Tibial nerve (tissue), 4 donors: ENCODE data around the gene MSI2. TPM values are rescaled to one million over a fixed set of nuclear protein-coding genes. Genes with fewer than 3 reads are reported as not detected.

ENCODE experiments used
- DNase-seq, 2 donors: peaks; one replicate each; pipeline ENCODE4 v3.0.0-alpha.2; 2019; ENCODE audit warnings: low spot score in 2 of 2
- H3K27ac ChIP-seq, 4 donors: fragments of 200-600 bp; sonication (generic) in 3 of 4; one replicate each; pipeline ENCODE4 v1.5.1; 2017 to 2019; ENCODE audit warnings: mild to moderate bottlenecking in 1 of 4
- H3K27me3 ChIP-seq, 2 donors: fragments of 200-600 bp; sonication (generic) in 1 of 2; one replicate each; pipeline versions ENCODE4 v1.5.1 to v1.6.0; 2017 to 2019
- H3K36me3 ChIP-seq, 3 donors: fragments of 200-600 bp; sonication (generic); one replicate each; pipeline ENCODE4 v1.5.1; 2018 to 2019
- H3K4me1 ChIP-seq, 4 donors: fragments of 200-600 bp; sonication (generic) in 3 of 4; one replicate each; pipeline ENCODE4 v1.5.1; 2017 to 2019
- H3K4me3 ChIP-seq, 4 donors: fragments of 200-600 bp; sonication (generic) in 3 of 4; one replicate each; pipeline ENCODE4 v1.5.1; 2017 to 2019; ENCODE audit warnings: mild to moderate bottlenecking in 1 of 4, moderate library complexity in 1 of 4
- H3K9me3 ChIP-seq, 4 donors: fragments of 200-600 bp; sonication (generic) in 3 of 4; one replicate each; pipeline ENCODE4 v1.5.1; 2017 to 2019
- CTCF ChIP-seq, 5 experiments: fragments of 200-600 bp in 3 of 5; fragments of 450-650 bp in 2 of 5; sonication (generic) in 3 of 5; IDR thresholded peaks; one replicate each; pipeline ENCODE4 v1.5.1; 2016 to 2019; ENCODE audit warnings: antibody characterized with exemption in 5 of 5, mild to moderate bottlenecking in 3 of 5, moderate library complexity in 2 of 5
- EP300 ChIP-seq, 2 donors: sonication (generic); formaldehyde crosslinking; IDR thresholded peaks; one replicate each; pipeline ENCODE4 v1.6.1; 2017; ENCODE audit warnings: antibody characterized with exemption in 2 of 2, mild to moderate bottlenecking in 1 of 2
- POLR2A ChIP-seq, 2 donors: fragments of 450-650 bp; IDR thresholded peaks; one replicate each; pipeline ENCODE4 v1.6.1; 2017; ENCODE audit warnings: antibody characterized with exemption in 2 of 2, mild to moderate bottlenecking in 2 of 2, moderate library complexity in 2 of 2
- WGBS, 2 donors: methylation state at CpG; one replicate each; pipeline ENCODE4 v1.1.5; 2018; 5-methylcytosine and 5-hydroxymethylcytosine counted together
- total RNA-seq, 4 donors: library from RNA; depleted of rRNA; stranded (reverse); fragments of >200 nt; gene quantifications; one replicate each; pipeline ENCODE4 v1.1.0, GENCODE V29; 2016

Gene MSI2
- total RNA-seq, 4 donors from 2014 or later = 11.5 to 18.3 (median 14.2) TPM

GRCh38 chr17:57502022-57502421 is 245.7 kb downstream of the MSI2 start:
- Histone ChIP-seq H3K27ac (no peak overlapping the region), H3K36me3 (no peaks in the 10 kb centered on the region), H3K4me1 (peaks cover 0 to 10% (median 2%) of the 10 kb centered on the region in 4 donors), H3K27me3 (no peaks in the 10 kb centered on the region), H3K4me3 (no peak overlapping the region), H3K9me3 (no peaks in the 10 kb centered on the region)
- DNase-seq = no peak
- 94 to 98% methylated on average over 4 of the region's 4 CpGs for WGBS, 2 donors
- TF ChIP-seq POLR2A (IDR thresholded peaks at IDR 0.05) (no peak), CTCF (IDR thresholded peaks at IDR 0.05) (no peak), EP300 (IDR thresholded peaks at IDR 0.05) (no peak)

GRCh38 chr17:57502811-57503241 is 246.5 kb downstream of the MSI2 start:
- Histone ChIP-seq H3K9me3 (no peaks in the 10 kb centered on the region), H3K36me3 (no peaks in the 10 kb centered on the region), H3K27me3 (no peaks in the 10 kb centered on the region), H3K27ac (no peak overlapping the region), H3K4me3 (no peak overlapping the region), H3K4me1 (peaks cover 0 to 18% (median 8%) of the 10 kb centered on the region in 4 donors)
- no peak for DNase-seq
- no peak for TF ChIP-seq CTCF (IDR thresholded peaks at IDR 0.05)
- no peak for TF ChIP-seq EP300 (IDR thresholded peaks at IDR 0.05)
- no peak for TF ChIP-seq POLR2A (IDR thresholded peaks at IDR 0.05)
- WGBS, 2 donors = 89 to 92% methylated on average over 2 of the region's 2 CpGs

GRCh38 chr17:57504208-57504607 is 247.9 kb downstream of the MSI2 start:
- no peaks in the 10 kb centered on the region for H3K9me3 ChIP-seq
- H3K27me3 ChIP-seq = no peaks in the 10 kb centered on the region
- WGBS, 2 donors = 91 to 92% methylated on average over 8 of the region's 8 CpGs
- no peak overlapping the region for H3K27ac ChIP-seq
- no peak overlapping the region for H3K4me3 ChIP-seq
- no peak for DNase-seq
- TF ChIP-seq POLR2A (IDR thresholded peaks at IDR 0.05) = no peak
- no peak for TF ChIP-seq CTCF (IDR thresholded peaks at IDR 0.05)
- TF ChIP-seq EP300 (IDR thresholded peaks at IDR 0.05) = no peak
- no peaks in the 10 kb centered on the region for H3K36me3 ChIP-seq
- peaks cover 0 to 28% (median 9%) of the 10 kb centered on the region in 4 donors for H3K4me1 ChIP-seq

GRCh38 chr17:57505841-57506773 is 249.8 kb downstream of the MSI2 start:
- no peak for TF ChIP-seq CTCF (IDR thresholded peaks at IDR 0.05)
- no peak for TF ChIP-seq EP300 (IDR thresholded peaks at IDR 0.05)
- no peak overlapping the region for H3K4me3 ChIP-seq
- H3K27me3 ChIP-seq = no peaks in the 10 kb centered on the region
- no peak for DNase-seq
- H3K36me3 ChIP-seq = no peaks in the 10 kb centered on the region
- H3K4me1 ChIP-seq = peaks cover 0 to 28% (median 9%) of the 10 kb centered on the region in 4 donors
- H3K9me3 ChIP-seq = no peaks in the 10 kb centered on the region
- 69 to 70% methylated on average over 21 of the region's 21 CpGs for WGBS, 2 donors
- no peak overlapping the region for H3K27ac ChIP-seq

GRCh38 chr17:57506774-57507127 is 250.4 kb downstream of the MSI2 start:
- Histone ChIP-seq H3K4me1 (peaks cover 0 to 28% (median 9%) of the 10 kb centered on the region in 4 donors), H3K36me3 (no peaks in the 10 kb centered on the region), H3K4me3 (no peak overlapping the region), H3K27me3 (no peaks in the 10 kb centered on the region), H3K27ac (no peak overlapping the region), H3K9me3 (no peaks in the 10 kb centered on the region)
- TF ChIP-seq POLR2A (IDR thresholded peaks at IDR 0.05) (no peak), EP300 (IDR thresholded peaks at IDR 0.05) (no peak), CTCF (IDR thresholded peaks at IDR 0.05) (no peak)
- DNase-seq = no peak
- 37 to 75% methylated on average over 1 of the region's 1 CpG for WGBS, 2 donors
